ENCODE data around the gene RAB26.
"Not testable (repeated sequence)": the region's sequence is repeated elsewhere in the genome, so short reads cannot be mapped to it uniquely, and the experiment has no call there.

Gene RAB26

GRCh38 chr16:2196162-2196980 is 47.9 kb downstream of the RAB26 start, which contains the start of gene CASKIN1:
Gene CASKIN1 (minus strand): TSS chr16:2196605. CDS start chr16:2196432, 173 bp downstream.
- DNase-seq (ENCODE audit: low spot score): no peak

GRCh38 chr16:2196981-2197511 is 48.6 kb downstream of the RAB26 start:
- DNase-seq (ENCODE audit: low spot score): no peak

DNA sequence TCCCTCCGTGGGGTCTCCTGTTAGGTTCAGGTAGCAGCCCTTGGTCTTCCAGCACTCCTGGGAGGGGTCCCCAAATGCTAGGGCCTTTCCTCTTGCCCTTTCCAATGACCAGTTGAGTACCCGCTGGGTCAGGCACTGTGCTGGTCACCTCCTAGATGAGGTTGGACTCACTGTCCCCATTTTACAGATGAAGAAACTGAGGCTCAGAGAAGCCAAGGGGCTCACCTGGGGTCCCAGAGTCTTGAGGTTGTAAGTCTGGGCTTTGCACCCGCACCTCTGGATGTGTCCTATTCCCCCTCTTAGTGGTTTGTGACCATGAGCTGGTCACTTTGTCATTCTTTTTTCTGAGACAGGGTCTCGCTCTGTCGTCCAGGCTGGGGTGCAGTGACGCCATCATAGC is 49.3 kb downstream of the RAB26 start:
- no peak for DNase-seq (ENCODE audit: low spot score)

DNA sequence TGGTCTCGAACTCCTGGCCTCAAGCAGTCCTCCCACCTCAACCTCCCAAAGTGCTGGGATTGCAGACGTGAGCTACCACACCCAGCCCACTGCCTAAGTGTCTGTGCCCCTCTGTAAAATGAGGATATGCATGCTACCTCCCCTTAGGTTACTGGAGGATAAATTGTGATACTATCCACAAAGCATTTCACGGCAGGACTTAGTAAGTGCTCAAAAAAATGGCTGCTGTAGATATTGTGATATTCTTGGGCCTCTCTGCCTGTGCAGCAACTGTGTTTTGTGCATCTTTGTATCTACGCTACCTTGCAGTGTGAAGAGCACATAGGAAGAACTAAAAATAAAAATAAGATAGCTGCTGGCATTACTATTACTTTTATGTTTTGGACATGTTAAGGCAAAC is 49.9 kb downstream of the RAB26 start:
- DNase-seq (ENCODE audit: low spot score): no peak

GRCh38 chr16:2199095-2199494 is 50.7 kb downstream of the RAB26 start:
- no peak for DNase-seq (ENCODE audit: low spot score)

DNA sequence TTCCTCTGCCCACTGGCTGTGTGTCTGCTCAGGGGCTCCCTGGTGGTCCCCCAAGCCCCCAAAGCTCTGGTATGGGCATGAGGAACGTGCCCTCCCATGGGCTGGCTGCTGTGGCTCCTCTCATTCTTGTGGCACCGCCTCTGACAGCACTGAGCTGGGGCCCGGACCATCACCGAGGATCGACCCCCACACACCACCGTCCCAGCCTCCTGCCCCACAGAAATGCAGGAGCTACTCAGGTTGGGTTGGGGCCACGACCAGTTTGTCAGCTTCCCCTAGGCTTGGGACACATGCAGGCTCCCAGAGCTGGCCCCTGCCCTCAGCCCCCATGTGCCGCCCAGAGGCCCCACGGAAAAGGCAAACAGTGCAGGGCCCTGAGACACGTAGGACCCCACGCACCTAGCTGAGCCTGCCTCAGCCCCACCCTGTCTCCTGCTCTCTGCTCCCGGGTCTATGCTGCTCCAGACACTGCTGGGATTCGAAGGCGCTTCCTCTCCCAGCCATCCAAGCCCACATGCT is 51.3 kb downstream of the RAB26 start:
- no peak for DNase-seq (ENCODE audit: low spot score)

- DNase-seq (ENCODE audit: low spot score): no peak
These were observed 51.9 kb downstream of the RAB26 start for GRCh38 chr16:2200313-2200712.

GRCh38 chr16:2203119-2203688 is 54.8 kb downstream of the RAB26 start:
- not testable (repeated sequence) for DNase-seq (ENCODE audit: low spot score)

Data from RKO (cell line).